Endothelial cell of umbilical vein (primary cell): Measurements from ENCODE around the gene HSH2D.

Source experiments
- CTCF ChIP-seq, 2 donors: IDR thresholded peaks; 1 replicate in 1 of 2; 2 replicates in 1 of 2; pipeline ENCODE4 v1.5.1; 2011; ENCODE audit warnings: low read length in 2 of 2, mild to moderate bottlenecking in 2 of 2, moderate library complexity in 2 of 2, control low read depth in 1 of 2, inconsistent platforms in 1 of 2, low read depth in 1 of 2; ENCODE audit not compliant: insufficient read depth in 1 of 2; ENCODE audit errors: extremely low read depth in 1 of 2
- EZH2 ChIP-seq: IDR thresholded peaks from 2 replicates; pipeline ENCODE4 v1.6.1; 2012; ENCODE audit warnings: borderline replicate concordance, low read depth, mild to moderate bottlenecking, moderate library complexity, low read length, inconsistent platforms; ENCODE audit not compliant: severe bottlenecking
- JUN ChIP-seq: IDR thresholded peaks from 2 replicates; pipeline ENCODE4 v1.6.1; 2011; ENCODE audit warnings: borderline replicate concordance, low read depth; ENCODE audit not compliant: insufficient read length, insufficient read depth
- POLR2A ChIP-seq: IDR thresholded peaks from 2 replicates; pipeline ENCODE4 v1.6.1; 2012; ENCODE audit warnings: low read depth, mild to moderate bottlenecking, control low read depth, low read length

- TF ChIP-seq CTCF (IDR thresholded peaks at IDR 0.05; ENCODE audit: extremely low read depth in 1 of 2, insufficient read depth in 1 of 2, low read depth in 1 of 2, low read length in 2 of 2) (no peak), EZH2 (no peak), POLR2A (no peak), JUN (no peak)
Observed at GRCh38 chr19:16146112-16146511, 2.6 kb downstream of the HSH2D start.
